Left ventricle myocardium inferior (tissue), 1 donor: ENCODE data around the gene OPN4. TPM values are rescaled to one million over a fixed set of nuclear protein-coding genes. Genes with fewer than 3 reads are reported as not detected.

Source experiments
- DNase-seq: peaks from one replicate; pipeline ENCODE4 v3.0.0-alpha.2; 2020
- H3K27ac ChIP-seq: fragments of 200-600 bp; replicated peaks from 2 replicates; pipeline ENCODE4 v1.8.0; 2021
- H3K27me3 ChIP-seq: fragments of 200-600 bp; 2 replicates; pipeline ENCODE4 v1.8.0; 2021; ENCODE audit warnings: low read depth
- H3K36me3 ChIP-seq: fragments of 200-600 bp; 2 replicates; pipeline ENCODE4 v1.8.0; 2021
- H3K4me1 ChIP-seq: fragments of 200-600 bp; 2 replicates; pipeline ENCODE4 v1.8.0; 2021
- H3K4me3 ChIP-seq: fragments of 200-600 bp; 2 replicates; pipeline ENCODE4 v1.8.0; 2021; ENCODE audit warnings: mild to moderate bottlenecking, moderate library complexity
- H3K9me3 ChIP-seq: fragments of 200-600 bp; replicated peaks from 2 replicates; pipeline ENCODE4 v1.8.0; 2021
- CTCF ChIP-seq: fragments of 200-600 bp; IDR thresholded peaks from 2 replicates; pipeline ENCODE4 v1.8.0; 2021; ENCODE audit warnings: antibody characterized with exemption, mild to moderate bottlenecking, borderline replicate concordance
- intact Hi-C: fragments of 100-400 bp; cut with micrococcal nuclease; formaldehyde crosslinking; loops from one replicate; pipeline ENCODE4 v1.11.0; 2022
- total RNA-seq: library from RNA; stranded (reverse); fragmentation: NEBNext Ultra II Directional; extraction: Animal tissue kit (Norgen Biotek cat#: 25700); gene quantifications from one replicate; pipeline ENCODE4 v1.2.1, GENCODE V29; 2021
- donor health status: DM: no; HTN: yes; CAD: no; lungs with severe emphysema.

Gene OPN4
- total RNA-seq, 1 donor from 2014 or later, result 0.25 TPM

DNA sequence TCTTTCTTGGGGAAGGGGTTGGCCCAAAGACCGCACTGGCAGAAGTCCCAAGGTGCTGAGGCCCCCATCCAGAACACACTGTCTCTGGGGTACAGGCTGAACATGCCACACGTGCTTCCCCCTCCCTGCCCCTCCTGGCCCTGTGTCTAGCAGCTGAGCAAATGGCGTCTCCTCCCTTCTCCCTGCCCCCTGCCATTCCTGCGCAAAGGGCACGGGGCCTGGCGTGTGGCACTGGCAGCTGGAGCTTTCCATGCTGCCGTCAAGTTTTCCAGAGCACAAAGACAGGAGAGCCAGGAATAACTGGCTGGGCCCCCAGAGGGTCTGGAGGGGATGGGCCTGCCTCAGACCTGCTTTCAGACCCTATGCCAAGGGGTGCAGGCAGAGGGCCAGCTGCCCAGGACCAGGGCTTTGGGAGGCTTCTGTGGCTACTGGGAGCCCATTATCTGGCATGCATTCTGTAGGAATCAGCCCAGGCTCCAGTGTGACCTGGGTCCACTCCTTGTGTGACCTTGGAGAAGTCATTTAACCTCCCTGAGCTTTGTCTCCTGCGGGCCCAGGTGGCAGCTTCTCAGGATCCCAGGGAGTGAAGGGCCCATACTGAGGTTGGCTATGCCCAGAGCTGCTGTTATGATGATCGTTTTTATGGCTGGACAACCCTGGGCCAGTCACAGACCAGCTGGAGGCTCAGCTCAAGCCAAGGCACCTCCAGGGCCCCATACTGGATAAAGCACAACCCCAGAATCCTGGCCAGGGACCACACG, 13.3 kb downstream of the OPN4 start:
- peaks cover 9% of the 10 kb centered on the region for H3K27me3 ChIP-seq
- H3K9me3 ChIP-seq, result no peaks in the 10 kb centered on the region
- peak overlapping the region; percentile 77 for H3K4me3 ChIP-seq
- H3K36me3 ChIP-seq, result peaks cover 34% of the 10 kb centered on the region
- H3K4me1 ChIP-seq, result peaks cover 83% of the 10 kb centered on the region
- DNase-seq, result peak; percentile 75
- H3K27ac ChIP-seq, result peak overlapping the region; percentile 98
- TF ChIP-seq CTCF, result no peak
- intact Hi-C loops, result no loop called here

DNA sequence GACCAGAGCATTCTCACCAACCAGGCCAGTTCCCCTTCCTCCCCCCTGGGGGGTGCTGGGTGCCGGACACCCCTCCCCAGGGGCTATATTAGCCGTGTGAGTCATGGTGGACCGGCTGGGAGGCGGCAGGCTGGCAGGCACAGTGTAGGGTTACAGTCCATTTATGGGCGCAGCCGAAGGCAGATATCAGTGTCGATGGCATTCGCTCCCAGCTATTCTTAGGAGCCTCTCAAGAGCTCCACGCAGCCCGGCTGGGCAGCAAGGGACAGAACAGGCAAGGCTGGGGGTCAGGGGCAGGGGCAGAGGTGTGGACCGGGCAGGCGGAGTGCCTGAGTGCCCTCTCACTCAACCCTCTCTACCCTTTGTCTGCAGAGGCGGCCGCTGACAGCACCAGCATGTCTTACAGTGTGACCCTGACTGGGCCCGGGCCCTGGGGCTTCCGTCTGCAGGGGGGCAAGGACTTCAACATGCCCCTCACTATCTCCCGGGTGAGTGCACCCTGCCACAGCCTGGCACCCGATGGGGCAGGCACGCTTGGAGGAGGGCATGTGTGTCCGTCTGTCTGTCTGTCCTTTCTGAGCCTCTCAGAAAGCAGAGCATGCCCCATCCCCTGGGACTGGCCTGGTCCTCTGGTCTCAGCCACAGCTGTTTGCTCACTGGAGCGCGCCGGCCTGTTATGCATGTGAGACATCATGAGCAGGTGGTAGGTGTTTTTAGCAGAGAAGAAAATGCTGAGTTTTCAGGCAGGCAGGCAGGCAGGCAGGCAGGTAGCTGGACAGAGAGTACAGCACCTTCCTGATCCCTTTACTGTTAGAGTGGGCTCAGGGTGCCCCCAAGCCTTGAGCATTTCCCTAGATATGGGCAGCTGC, 14.2 kb downstream of the OPN4 start, which contains the start of gene LDB3:
TSS of gene LDB3 (plus strand) at position 215 of the 869 bp plus-strand sequence. CDS start at position 396, 181 bp downstream.
- Histone ChIP-seq H3K27ac (peak within 1 kb of the TSS; percentile 98), H3K27me3 (peaks cover 9% of the 10 kb centered on the region), H3K36me3 (peaks cover 39% of the 10 kb centered on the region), H3K9me3 (no peaks in the 10 kb centered on the region), H3K4me3 (peak within 1 kb of the TSS; percentile 77), H3K4me1 (peaks cover 83% of the 10 kb centered on the region)
- DNase-seq, result peak; percentile 80
- intact Hi-C loops, result no loop called here
- TF ChIP-seq CTCF, result no peak

GRCh38 chr10:86670290-86670811, 16.0 kb downstream of the OPN4 start:
- H3K4me1 ChIP-seq, result peaks cover 83% of the 10 kb centered on the region
- intact Hi-C loops, result no loop called here
- TF ChIP-seq CTCF, result no peak

DNA sequence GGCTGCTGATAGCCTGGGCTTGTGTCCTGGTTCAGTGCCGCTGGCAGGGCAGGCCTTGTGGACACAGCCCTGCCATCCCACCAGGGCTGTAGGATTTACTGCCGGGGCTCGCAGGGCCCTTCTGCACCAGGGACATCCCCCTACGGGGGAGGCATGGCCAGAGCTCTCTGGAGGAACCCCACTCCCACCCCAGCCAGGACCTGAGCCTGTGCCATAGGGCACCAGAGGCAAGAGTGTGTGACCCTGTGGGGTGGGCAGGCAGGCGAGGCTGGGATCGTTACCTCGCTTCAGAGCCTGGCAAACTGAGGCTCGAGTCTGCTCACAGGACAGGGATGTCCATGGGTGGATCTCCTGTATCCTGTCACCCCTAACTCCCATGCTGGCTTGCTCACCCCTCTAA, 16.5 kb downstream of the OPN4 start:
- H3K4me1 ChIP-seq, result peaks cover 83% of the 10 kb centered on the region
- peaks cover 46% of the 10 kb centered on the region for H3K36me3 ChIP-seq
- H3K27me3 ChIP-seq, result peaks cover 9% of the 10 kb centered on the region
- DNase-seq, result no peak
- H3K27ac ChIP-seq, result peak overlapping the region; percentile 98
- no peak for TF ChIP-seq CTCF
- intact Hi-C loops, result no loop called here
- no peaks in the 10 kb centered on the region for H3K9me3 ChIP-seq
- peak overlapping the region; percentile 77 for H3K4me3 ChIP-seq

More at GRCh38 chr10:86670290-86670811, 16.0 kb downstream of the OPN4 start:
- peak overlapping the region; percentile 98 for H3K27ac ChIP-seq
- peak overlapping the region; percentile 77 for H3K4me3 ChIP-seq
- no peak for DNase-seq
- H3K9me3 ChIP-seq, result no peaks in the 10 kb centered on the region
- H3K36me3 ChIP-seq, result peaks cover 41% of the 10 kb centered on the region
- peaks cover 9% of the 10 kb centered on the region for H3K27me3 ChIP-seq

GRCh38 chr10:86671419-86671818, 17.1 kb downstream of the OPN4 start:
- no peak for DNase-seq
- Histone ChIP-seq H3K9me3 (no peaks in the 10 kb centered on the region), H3K27ac (peak overlapping the region; percentile 98), H3K27me3 (peaks cover 9% of the 10 kb centered on the region), H3K4me3 (peak overlapping the region; percentile 77), H3K36me3 (peaks cover 50% of the 10 kb centered on the region), H3K4me1 (peaks cover 83% of the 10 kb centered on the region)
- TF ChIP-seq CTCF, result no peak
- intact Hi-C loops, result no loop called here
